HG03575 (cell line): ENCODE data around the gene KCNIP1.

Experiments
- ATAC-seq: cut with Tn5 transposase; IDR thresholded peaks from one replicate; pipeline ENCODE4 v1.9.1; 2021; ENCODE audit not compliant: unreplicated experiment, insufficient number of reproducible peaks, low FRiP score; ENCODE audit errors: extremely low read depth

The KCNIP1 gene

DNA sequence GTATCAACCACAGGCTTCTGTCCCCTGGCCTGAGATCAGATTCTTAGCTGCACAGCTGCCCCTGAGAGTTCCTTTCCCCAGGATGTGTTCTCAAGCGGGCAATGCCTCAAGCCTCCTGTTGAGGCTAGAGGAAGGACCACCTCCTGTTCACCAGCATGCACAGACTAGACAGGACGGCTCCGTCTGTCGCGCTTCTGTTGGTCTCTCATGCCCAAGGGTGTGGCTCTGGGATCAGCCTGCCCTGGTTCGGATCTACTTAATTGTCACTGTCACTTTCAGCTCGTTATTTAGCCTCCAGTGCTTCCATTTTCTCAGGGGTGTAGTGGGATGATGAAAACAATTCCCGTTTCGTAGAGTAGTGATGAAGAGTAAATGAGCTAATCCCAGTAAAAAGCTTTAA, 103.1 kb downstream of the KCNIP1 start:
- no peak for ATAC-seq

- ATAC-seq = no peak
Observed at GRCh38 chr5:170611449-170612090, 107.8 kb downstream of the KCNIP1 start.

DNA sequence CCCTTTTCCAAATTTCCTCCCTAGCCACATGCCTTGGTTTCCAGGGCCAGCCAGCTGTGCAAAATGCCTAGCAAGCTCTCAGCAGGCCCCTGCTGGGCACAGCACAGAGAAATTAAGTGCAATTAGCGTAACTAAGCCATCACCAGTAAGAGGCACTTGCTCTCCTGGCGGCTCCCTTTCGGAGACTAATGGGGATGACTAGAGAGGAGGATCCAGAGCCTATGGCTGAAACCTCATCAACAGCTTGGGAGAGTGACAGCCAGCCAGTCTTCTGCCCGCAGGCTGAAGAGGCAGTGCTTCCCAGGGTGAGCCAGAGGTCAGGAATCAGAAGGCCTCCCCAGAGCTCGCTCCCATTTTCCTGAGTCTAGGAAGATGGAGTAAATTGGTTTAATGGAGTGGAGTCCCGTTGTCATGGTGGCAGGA, 108.4 kb downstream of the KCNIP1 start:
- ATAC-seq = no peak

DNA sequence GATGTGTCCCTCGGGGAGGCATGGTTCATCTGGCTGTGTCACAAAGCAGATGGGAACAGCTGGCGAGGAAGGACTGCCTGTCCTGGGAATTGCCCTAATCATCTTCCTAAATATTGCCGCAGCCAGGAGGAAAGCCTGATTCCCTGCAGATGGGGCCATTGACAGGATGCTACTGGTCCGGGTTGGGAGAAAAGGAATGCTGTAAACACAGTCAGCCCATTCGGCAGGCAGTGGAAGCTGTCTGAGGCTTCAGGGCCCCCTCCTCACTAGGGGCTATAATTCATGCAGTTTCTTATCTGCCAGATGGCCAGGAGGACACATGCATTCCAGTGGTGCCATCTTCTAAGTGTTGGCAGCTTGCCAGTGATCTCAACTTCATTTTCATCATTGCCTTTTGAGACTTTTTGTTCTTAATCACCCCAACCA, 110.3 kb downstream of the KCNIP1 start:
- ATAC-seq = no peak

DNA sequence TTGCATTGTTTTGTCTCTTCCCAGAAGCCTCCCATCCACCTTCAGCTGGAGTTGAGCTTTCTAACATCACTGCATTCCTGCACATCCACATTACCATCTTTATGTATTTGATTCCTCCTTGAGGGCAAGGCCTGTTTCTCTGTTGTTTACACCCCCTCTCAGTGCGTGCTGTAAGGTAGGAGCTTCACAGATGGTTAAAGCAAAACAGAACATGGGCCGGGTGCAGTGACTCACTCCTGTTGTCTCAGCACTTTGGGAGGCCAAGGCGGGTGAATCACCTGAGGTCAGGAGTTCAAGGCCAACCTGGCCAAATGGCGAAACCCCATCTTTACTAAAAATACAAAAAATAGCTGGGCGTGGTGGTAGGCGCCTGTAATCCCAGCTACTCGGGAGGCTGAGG, 110.9 kb downstream of the KCNIP1 start:
- ATAC-seq = no peak

DNA sequence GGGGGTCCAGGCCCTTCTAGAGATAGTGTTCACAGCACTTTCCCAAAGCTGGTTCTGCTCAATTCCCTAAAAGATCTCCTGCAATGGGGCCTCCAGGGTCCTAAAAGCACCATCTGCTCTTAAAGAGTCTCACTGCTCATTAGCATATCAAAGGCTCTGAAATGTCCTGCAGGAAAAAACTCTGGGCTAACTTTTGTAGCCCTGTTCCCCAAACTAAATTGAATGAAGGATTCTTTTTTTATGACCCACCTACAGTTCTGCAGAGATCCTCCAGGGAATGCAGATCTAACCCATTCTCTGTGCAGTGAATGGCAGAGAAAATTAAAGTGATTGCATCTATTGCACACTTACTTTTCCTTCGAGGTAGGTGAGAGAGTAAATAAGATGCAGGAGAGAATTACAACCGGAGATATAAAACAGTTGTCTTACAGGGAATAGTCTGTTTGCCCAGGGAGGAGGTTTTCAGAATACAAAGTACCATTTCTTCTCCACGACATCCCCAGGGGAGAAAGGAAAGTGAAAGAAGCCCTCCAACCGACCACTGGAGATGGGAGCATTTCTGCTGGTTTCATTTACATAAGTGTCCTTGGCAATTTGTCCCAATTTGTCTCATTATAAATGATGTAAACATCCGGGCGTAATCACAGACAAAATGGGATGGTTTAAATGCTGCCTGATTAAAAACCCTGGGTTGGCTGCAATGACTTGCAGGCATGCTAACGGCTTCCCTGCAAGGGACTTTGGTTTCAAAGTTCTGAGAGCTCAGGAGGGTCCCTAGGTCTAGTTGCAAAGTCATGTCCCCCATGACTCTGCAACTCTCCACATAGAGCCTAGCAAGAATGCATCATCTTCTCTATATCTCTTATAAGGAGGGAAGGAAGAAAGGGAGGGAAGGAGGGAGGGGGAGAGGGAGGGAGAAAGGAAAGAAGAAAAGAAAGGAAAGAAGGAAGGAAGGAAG, 114.0 kb downstream of the KCNIP1 start:
- no peak for ATAC-seq

- ATAC-seq = no peak
Observed at GRCh38 chr5:170619869-170620268, 116.0 kb downstream of the KCNIP1 start.

DNA sequence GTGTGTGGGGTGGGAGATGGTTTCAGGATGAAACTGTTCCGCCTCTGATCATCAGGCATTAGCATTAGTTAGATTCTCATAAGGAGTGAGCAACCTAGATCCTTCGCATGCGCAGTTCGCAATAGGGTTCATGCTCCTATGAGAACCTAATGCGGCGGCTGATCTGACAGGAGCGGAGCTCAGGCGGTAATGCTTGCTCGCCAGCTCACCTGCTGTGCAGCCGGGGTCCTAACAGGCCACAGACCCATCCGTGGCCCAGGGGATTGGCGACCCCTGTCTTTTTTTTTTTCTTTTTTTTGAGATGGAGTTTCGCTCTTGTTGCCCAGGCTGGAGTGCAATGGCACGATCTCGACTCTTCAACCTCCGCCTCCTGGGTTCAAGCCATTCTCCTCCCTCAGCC, 119.1 kb downstream of the KCNIP1 start:
- no peak for ATAC-seq

- no peak for ATAC-seq
Observed at GRCh38 chr5:170623576-170624181, 119.9 kb downstream of the KCNIP1 start.

DNA sequence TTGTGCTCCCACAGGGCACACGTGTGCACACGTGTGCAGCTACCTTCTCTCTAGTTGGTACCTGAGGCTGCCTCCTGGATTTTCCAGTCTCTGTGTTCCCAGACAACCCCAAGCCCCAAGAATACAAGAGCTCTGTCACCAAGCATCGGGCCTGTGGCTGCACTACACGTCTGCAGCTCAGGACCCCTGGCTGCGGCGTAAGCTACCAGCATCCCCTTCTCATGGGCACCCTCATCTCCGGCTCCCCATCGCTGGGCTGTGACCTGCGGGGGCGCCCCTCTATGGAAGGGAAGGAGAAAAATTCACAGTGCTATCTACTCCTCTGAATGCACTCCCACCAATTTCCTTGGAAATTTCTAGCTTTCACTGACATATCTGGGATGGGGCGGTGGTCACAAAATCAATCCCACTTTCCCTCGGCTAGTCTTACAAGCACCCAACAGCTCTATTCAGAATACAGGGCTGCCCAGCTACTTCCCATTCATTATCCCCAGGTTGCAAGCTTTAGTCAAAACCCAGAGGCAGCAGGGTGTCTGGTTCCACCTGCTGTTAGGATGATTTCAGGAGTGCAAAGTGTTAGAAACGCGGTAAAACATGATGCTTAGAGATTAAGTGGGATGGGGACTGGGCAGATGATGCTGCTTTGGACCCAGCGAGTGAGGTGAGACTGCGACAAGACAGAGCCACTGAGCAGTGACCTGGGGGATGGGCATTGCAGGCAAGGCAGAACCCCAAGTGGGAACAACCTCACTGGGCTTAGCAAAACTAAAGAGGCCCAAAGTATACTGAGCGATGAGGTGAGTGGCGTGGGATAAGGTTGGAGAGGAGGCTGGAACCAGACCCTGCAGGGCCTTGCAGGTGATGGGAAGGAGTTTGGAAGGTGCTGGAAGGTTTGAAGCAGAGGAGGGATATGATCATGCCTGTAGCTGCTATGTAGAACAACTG, 121.7 kb downstream of the KCNIP1 start:
- ATAC-seq = no peak

- ATAC-seq = no peak
Observed at GRCh38 chr5:170626507-170627150, 122.8 kb downstream of the KCNIP1 start.

- no peak for ATAC-seq
Observed at GRCh38 chr5:170627271-170627670, 123.5 kb downstream of the KCNIP1 start.

DNA sequence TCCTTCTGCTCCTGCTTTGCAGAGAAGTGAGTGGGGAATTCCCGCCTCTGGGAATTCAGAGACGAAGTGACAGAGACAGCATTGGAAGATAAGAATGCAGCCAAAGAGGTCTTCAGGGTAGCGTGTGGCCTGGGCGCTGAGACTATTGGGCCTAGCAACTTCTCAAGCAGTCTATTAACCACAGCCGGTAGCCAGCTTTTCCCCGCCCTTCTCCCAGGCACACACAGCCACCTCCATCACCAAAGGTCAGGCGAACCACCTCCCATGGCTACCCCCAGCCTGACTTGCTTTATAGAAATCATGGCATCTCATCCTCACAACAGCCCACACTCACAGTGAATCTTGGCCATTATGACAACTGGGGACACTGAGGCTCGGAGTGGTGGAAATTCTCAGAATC, 124.2 kb downstream of the KCNIP1 start:
- no peak for ATAC-seq

DNA sequence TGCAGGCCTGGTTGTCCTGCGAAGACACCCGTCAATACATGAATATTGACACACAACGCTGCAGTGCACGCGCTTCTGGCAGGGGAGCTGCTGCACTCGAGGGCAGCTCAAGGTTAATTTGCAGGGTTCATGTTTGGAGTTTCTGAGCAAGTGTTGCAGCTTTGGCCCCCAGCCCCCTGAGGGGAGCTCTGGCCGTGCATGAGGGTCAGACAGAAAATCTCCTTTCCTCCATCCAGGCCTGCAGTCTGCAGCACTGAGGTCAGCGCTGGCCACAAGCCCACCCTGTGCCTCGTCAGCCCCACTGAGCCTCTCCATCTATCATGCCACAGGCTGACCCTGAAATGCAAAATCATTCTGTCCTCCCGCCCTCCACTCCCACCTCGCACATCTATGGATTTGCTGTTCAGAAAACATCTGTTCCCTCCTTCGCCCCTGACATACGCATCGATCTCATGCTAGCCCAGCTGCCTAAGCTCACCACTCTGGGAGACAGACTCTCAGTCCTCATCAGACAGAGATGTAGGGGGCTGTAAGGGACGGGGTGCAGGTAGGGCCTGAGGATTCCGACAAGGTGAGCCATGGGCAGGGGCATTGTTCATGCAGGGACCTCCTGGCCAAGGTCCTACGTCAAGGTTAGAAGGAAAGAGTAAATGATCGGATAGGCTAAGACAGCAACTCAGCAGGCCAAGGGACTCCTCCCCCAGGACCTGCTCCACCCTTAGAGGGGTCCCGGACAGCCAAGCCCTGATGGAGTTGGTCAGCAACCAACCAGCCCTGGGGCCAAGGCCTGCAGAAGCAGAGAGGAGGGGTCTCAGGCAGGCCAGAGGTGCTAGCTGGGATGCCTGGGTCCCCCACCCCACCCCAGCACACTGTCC, 125.1 kb downstream of the KCNIP1 start:
- ATAC-seq = no peak

- ATAC-seq = no peak
Observed at GRCh38 chr5:170629566-170630175, 125.9 kb downstream of the KCNIP1 start.

- no peak for ATAC-seq
Observed at GRCh38 chr5:170630226-170630625, 126.4 kb downstream of the KCNIP1 start.

GRCh38 chr5:170630711-170631141, 126.9 kb downstream of the KCNIP1 start:
- ATAC-seq = no peak
